GM18870 (cell line): ENCODE data around the gene RIMBP3B.
"Not testable (repeated sequence)": the region's sequence is repeated elsewhere in the genome, so short reads cannot be mapped to it uniquely, and the experiment has no call there.

Experiments
- ATAC-seq: cut with Tn5 transposase; IDR thresholded peaks from one replicate; pipeline ENCODE4 v1.9.1; 2021; ENCODE audit warnings: moderate library complexity; ENCODE audit not compliant: unreplicated experiment

Gene RIMBP3B

DNA sequence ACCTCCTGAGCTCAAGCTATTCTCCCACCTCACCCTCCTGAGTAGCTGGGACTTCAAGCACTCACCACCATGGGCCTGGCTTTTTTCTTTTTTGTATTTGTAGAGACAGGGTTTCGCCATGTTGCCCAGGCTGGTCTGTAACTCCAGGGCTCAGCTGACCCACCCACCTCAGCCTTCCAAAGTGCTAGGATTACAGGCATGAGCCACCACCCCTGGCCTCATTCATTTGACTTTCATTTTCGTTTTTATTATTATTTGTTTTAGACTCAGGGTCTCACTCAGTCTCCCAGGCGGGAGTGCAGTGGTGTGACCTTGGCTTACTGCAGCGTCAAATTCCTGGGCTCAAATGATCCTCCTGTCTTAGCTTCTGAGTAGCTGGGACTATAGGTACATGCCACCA lies 24.2 kb downstream of the RIMBP3B start:
- ATAC-seq = not testable (repeated sequence)

DNA sequence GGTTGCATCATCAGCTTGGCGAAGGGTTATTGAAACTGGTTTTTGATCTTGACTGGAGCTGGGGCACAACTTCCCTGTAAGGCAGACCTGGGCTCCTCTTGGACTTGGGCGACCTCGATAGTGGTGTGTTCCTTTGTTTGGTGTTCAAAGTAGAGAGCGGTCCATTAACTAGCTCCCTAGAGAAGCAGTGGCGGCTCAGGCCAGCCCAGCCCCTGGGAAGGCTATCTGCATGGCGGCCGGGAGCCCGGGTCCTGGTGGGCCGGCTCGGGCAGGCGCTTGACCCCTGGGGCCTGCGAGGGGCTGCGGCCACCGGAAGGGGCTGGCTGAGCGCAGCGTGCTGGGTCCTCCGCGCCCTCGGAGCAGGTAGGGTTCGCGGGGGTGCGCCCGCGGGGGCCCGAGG lies 32.8 kb downstream of the RIMBP3B start:
- ATAC-seq = not testable (repeated sequence)

DNA sequence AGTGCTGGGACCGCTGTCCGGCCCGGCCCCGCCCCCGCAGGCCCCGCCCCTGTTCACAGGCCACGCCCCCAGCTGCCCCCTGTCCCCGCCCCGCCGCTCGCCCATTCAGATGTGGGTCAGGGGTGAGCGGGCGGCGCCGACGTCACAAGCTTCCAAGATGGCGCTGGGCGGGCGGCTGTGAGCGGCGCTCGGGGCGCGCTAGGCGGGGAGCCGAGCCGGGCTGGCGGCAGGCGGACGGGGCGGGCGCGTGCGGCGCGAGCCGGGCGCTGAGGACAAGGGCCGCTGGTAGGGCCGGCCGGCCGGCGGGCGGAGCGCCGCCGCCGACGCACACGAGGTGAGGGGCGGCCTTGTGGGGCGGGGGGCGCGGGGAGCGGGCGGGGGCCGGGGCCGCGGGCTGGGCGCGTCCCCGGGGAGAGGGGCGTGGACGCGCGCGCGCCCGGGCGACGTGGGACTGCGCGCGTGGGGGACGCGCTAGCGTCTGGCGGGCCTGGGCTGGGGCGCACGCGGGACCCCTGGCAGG lies 33.7 kb downstream of the RIMBP3B start, which contains the start of gene HIC2:
Gene HIC2 (plus strand): TSS at position 145 of the 520 bp plus-strand sequence. CDS start 25,461 bp downstream, outside the sequence.
- ATAC-seq = not testable (repeated sequence)

DNA sequence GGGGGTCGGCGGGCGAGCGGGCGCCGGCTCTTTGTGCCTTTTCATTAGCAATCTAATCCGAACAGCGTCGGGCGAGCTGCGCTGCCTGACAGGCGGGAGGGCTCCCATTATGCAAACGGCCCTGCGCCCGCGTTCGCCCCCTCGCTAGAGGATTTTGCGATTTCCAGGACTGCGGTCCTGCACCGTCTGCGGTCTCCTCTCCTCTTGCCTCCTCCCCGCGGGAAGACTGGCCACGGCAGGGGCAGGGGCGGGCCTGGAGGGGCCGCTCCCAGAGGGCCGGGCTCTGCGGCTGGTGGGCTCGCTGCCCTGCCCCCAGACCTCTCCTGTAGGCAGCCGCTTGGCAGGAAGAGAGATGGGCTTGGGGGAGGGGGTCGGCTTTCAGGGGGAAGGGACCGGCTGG lies 34.3 kb downstream of the RIMBP3B start:
- not testable (repeated sequence) for ATAC-seq

DNA sequence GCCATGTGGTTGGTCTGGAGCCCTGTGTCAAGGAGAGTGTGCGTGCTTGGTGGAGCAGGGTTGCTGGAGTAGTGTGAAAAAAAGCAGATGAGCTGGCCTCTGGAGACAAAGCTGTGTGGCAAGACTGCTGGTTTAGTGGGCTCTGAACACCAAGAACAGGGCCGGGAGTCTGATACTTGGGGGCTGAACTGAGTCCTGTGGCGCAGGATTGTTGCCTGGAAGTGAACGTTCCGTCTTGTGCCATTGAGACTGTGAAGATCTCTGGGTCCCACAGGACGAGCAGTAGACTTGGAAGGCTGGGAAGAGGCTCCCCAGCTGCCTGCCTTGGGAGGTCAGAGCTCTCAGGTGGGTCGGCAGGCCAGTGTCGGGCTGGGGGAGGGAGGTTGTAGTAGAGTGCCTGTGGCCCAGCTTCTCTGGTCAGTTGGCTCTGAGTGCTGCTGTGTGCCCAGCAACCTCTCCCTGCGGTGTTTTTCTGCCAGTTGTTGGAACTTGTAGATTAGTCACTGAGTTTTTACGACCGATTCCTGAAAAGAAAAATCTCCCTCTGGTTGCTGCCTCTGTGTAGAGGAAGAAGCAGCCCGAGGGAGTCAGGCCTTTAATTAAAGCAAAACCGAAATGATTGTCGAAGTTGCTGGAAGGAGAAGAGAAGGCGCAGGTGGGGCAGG lies 35.6 kb downstream of the RIMBP3B start:
- not testable (repeated sequence) for ATAC-seq

DNA sequence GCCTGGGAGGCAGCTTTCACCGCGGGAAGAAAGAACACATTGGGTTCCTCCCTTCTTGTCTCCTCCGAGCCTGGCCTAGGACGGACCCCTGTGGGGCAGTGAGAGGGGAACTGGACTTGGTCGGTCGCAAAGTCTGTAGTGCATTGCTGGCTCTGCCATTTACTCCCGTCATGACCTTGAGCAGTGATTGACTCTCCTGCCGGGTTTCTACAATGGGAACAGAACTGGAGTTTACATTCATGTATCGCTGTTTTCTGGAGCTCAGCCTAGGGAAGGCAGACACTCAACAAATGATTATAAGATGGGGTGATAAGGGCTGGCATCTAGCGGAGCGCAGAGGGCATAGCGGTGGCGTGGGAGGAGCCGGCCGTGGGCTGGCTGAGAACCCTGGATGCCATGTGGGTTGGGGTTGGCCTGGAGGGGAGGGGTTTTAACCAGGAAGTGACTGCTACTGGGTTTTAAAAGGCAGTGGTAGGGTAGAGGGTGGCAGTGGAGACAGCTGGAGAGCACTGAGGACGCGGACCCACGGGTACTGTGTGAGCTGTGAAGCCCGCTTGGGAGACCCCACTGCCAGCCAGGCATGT lies 36.7 kb downstream of the RIMBP3B start:
- ATAC-seq = not testable (repeated sequence)

DNA sequence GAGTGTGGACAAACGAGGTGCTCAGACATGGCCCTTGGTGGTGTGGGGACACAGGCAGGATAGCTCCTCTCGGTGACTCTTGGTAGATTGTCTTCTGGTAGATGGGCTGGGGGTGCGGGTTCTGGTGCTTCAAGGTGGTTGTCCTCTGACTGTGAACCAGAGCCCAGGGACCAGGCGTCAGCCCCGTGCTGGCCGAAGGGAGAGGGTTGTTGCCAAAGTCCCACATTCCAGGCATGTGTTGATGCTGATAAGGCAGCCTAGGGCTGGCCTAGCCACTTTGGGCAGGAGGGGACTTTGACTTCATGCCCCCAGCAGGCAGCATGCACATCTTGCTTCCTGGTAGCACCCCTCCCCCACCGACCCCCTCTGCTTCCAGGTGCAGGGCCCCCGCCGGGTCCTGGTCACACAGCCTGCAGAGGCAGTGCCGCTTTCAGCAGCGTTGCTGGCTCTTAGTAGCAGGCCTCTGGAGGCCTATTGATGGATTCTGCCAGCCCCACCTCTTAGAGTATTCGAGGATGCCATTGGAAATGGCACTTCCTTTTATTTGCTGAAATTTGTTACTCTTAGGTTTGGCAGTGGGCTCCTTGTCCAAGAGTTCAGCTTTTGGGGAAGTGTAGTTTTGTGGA lies 40.6 kb downstream of the RIMBP3B start:
- not testable (repeated sequence) for ATAC-seq

DNA sequence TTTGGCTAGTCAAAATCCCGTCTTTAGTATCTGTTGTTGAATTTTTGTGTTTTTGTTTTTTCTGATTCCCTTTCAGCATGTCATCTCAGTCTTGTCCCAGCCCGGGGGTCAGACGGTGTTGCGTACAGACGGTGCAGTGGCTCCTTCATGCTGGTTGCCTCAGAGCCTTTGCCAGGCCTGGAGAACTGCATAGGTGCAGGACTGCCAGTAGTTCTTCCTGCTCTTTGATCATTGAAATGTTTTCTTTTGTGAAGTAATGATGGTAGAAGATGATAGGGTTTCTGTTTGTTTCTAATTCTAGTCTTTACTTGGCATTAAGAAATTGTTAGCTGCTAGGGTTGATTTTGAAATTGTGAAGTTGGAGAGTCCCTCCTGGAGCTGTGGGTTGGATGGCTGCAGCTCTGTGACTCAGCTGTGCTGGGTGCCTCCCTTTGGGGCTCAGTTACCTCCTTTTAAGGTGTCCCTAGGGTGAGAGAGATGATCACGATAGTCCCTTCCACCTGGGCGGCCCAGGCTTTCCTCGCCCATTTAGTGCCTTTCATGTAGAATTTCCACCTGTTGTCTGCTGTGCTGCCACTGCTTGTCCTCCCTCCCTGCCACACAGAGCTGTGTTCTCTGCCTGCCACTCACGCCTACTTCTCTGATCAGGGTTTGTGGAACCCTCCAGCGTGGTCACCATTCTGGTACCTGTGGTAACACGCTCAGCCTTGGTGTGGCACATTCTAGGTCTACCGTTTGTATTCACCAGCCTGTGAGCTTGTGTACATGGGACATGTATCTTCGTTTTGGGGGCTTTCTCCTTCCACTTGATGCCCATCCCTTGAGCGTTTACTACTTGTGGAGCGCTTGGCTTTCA lies 51.1 kb downstream of the RIMBP3B start:
- not testable (repeated sequence) for ATAC-seq

DNA sequence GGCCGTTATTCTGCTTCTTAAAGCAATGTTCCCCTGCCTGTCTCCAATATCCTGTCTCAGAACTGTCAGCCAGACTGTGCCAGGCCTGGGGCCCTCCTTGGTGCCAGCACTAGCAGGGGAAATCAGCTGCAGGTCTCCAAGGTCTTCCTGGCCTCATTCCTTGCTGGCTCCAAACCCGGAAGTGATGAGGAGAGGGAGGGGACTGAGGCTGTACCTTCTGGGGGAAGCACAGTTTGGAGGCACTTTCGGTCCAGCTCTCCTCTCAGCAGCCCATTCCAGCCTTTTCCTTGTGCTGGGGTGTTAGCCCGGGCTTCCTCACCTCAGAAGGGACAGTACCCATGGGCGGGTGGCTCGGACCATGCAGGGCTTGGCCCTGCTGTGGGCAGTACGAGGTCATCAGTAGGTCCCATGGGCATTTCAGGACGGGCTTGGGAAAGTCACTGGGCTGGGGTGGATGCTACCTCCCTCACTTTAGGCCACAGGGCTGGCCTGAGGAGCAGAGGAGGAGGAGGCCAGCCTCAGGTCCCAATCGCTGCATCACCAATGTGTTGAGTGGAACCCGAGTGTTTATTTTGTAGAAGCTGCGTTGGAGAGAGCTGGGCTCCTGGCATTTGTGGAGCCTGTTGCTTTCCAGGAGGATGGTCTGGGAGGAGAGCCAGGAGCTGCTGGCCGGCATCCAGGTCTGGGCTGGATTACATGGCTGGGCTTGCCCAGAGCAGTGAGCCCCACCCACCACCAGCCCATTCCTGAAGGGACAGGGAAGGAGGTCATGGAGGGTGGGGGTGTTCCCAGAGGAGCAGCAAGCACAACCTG lies 52.7 kb downstream of the RIMBP3B start:
- not testable (repeated sequence) for ATAC-seq

DNA sequence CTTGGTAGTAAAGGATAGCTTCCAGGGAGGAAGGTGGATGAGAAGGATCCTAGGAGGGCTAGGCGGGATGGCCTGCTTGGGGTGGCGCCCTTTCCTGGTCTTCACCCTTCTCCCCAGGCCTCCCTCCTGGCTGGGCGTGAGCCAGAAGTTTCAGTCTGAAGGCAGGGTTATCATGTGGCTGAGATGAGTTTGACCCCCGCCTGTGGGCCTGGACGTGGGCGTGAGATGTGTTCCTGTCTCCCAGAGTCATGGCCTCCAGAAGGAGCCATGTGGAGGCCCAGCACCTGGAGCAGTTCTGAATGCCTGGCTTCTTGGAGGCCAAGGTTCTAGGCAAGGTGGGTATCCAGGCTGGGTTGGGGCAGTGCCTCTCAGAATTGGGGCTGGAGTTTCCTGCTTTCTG lies 54.5 kb downstream of the RIMBP3B start:
- not testable (repeated sequence) for ATAC-seq
